GM12878 (cell line): ENCODE results near the gene COMMD1. TPM values are rescaled to one million over a fixed set of nuclear protein-coding genes. Genes with fewer than 3 reads are reported as not detected.

Source experiments
- ATAC-seq: fragments of 200-7000 bp; cut with Tn5 transposase; 3 replicates; pipeline ENCODE4 v1.9.1; 2020; ENCODE audit warnings: mild to moderate bottlenecking, moderate library complexity
- BruUV-seq: library from RNA; stranded (reverse); fragments of 400-500 nt; replicated peaks from 2 replicates; lab custom pipeline; 2021; lab: Mats Ljungman, UMichigan
- CTCF ChIA-PET: fragments of 300-600 bp; sonication (Branson Sonifier 250); formaldehyde crosslinking; extraction: SDS; loops from one replicate; lab custom pipeline; 2021; ENCODE audit warnings: inconsistent platforms; lab: Yijun Ruan, JAX
- POLR2A ChIA-PET: fragments of 350-600 bp; formaldehyde crosslinking; extraction: SDS; loops from one replicate; lab custom pipeline; 2021; ENCODE audit warnings: inconsistent platforms; lab: Charles Lee
- RAD21 ChIA-PET: fragments of 300-600 bp; sonication (Branson Sonifier 250); formaldehyde crosslinking; loops from one replicate; lab custom pipeline; 2023; ENCODE audit warnings: antibody characterized with exemption; ENCODE audit not compliant: unreplicated experiment; lab: Charles Lee
- SMC1A ChIA-PET: fragments of 300-600 bp; sonication (Branson Sonifier 250); formaldehyde crosslinking; loops from one replicate; lab custom pipeline; 2023; ENCODE audit not compliant: unreplicated experiment, uncharacterized antibody; lab: Charles Lee
- DNase-seq: peaks from one replicate; pipeline ENCODE4 v3.0.0-alpha.2; 2011; ENCODE audit warnings: low read depth, low spot score
- FAIRE-seq: peaks from 3 replicates; lab custom pipeline; 2011; peaks lifted over from hg19 to GRCh38; lab: Jason Lieb, UNC
- H2AFZ ChIP-seq: 2 replicates; pipeline ENCODE4 v1.6.0; 2011; ENCODE audit warnings: low read depth, low read length, control low read depth; ENCODE audit not compliant: control insufficient read depth
- H3K27ac ChIP-seq: 2 replicates; pipeline ENCODE4 v1.5.1; 2011; ENCODE audit warnings: control low read depth; ENCODE audit not compliant: control insufficient read depth, insufficient read depth
- H3K27me3 ChIP-seq, 2 experiments: replicated peaks in 1 of 2; 2 replicates each; pipeline versions ENCODE4 v1.6.0 to v1.6.1; 2011; ENCODE audit warnings: low read length in 1 of 2; ENCODE audit not compliant: control insufficient read depth in 2 of 2, insufficient read depth in 2 of 2
- H3K36me3 ChIP-seq, 2 experiments: 2 replicates each; pipeline ENCODE4 v1.5.1; 2011; ENCODE audit warnings: low read length in 1 of 2; ENCODE audit not compliant: control insufficient read depth in 2 of 2, insufficient read depth in 2 of 2
- H3K4me1 ChIP-seq: 2 replicates; pipeline ENCODE4 v1.6.1; 2011; ENCODE audit warnings: mild to moderate bottlenecking, low read length, moderate library complexity, mixed read lengths; ENCODE audit not compliant: control insufficient read depth, insufficient read depth
- H3K4me2 ChIP-seq: 2 replicates; pipeline ENCODE4 v1.6.0; 2011; ENCODE audit warnings: control low read depth; ENCODE audit not compliant: control insufficient read depth, insufficient read depth
- H3K4me3 ChIP-seq: fragments of 200-600 bp; sonication (generic); 2 replicates; pipeline ENCODE4 v1.5.1; 2016
- H3K79me2 ChIP-seq: 2 replicates; pipeline ENCODE4 v1.6.0; 2011; ENCODE audit warnings: low read length; ENCODE audit not compliant: control insufficient read depth, insufficient read depth
- H3K9ac ChIP-seq: 2 replicates; pipeline ENCODE4 v1.8.0; 2011; ENCODE audit warnings: low read length, control low read depth, mixed read lengths; ENCODE audit not compliant: control insufficient read depth, insufficient read depth
- H3K9me3 ChIP-seq: replicated peaks from 3 replicates; pipeline ENCODE4 v1.5.1; 2011; ENCODE audit warnings: mild to moderate bottlenecking, low read length; ENCODE audit not compliant: control insufficient read depth, insufficient read depth
- H4K20me1 ChIP-seq: 2 replicates; pipeline ENCODE4 v1.6.0; 2011; ENCODE audit not compliant: control insufficient read depth, insufficient read depth
- BHLHE40 ChIP-seq, 2 experiments: fragments of 450-650 bp in 1 of 2; IDR thresholded peaks; 2 replicates each; pipeline ENCODE4 v1.6.1; 2011 to 2017; ENCODE audit warnings: low read depth in 2 of 2, borderline replicate concordance in 1 of 2, improper control_type of control experiment in 1 of 2, low read length in 1 of 2, mild to moderate bottlenecking in 1 of 2
- CBX3 ChIP-seq: fragments of 200-600 bp; sonication (generic); IDR thresholded peaks from 2 replicates; pipeline ENCODE4 v1.6.1; 2016; ENCODE audit warnings: low read depth, borderline replicate concordance
- EGR1 ChIP-seq, 2 experiments: IDR thresholded peaks; 1 replicate in 1 of 2; 2 replicates in 1 of 2; pipeline ENCODE4 v1.6.1; 2011 to 2012; ENCODE audit warnings: low read depth in 2 of 2, low read length in 2 of 2, borderline replicate concordance in 1 of 2, mild to moderate bottlenecking in 1 of 2, moderate library complexity in 1 of 2
- ETV6 ChIP-seq, 2 experiments: fragments of 450-650 bp in 1 of 2; IDR thresholded peaks in 1 of 2; conservative IDR thresholded peaks in 1 of 2; 2 replicates each; pipeline ENCODE4 v1.6.1; 2014; ENCODE audit warnings: antibody characterized with exemption in 1 of 2, borderline replicate concordance in 1 of 2, low read depth in 1 of 2, mild to moderate bottlenecking in 1 of 2, moderate library complexity in 1 of 2
- GABPA ChIP-seq: IDR thresholded peaks from 2 replicates; pipeline ENCODE4 v1.6.1; 2014; ENCODE audit warnings: antibody characterized with exemption, low read depth, mild to moderate bottlenecking, inconsistent platforms
- HCFC1 ChIP-seq: fragments of 150-350 bp; IDR thresholded peaks from 2 replicates; pipeline ENCODE4 v1.6.1; 2014; ENCODE audit warnings: low read length
- IKZF1 ChIP-seq: fragments of 450-650 bp; conservative IDR thresholded peaks from 2 replicates; pipeline ENCODE4 v1.6.1; 2017; ENCODE audit warnings: antibody characterized with exemption, mild to moderate bottlenecking
- IRF4 ChIP-seq: IDR thresholded peaks from 2 replicates; pipeline ENCODE4 v1.6.1; 2011; ENCODE audit warnings: low read depth, low read length
- JUNB ChIP-seq: IDR thresholded peaks from 2 replicates; pipeline ENCODE4 v1.6.1; 2016; ENCODE audit warnings: antibody characterized with exemption, mild to moderate bottlenecking
- MEF2A ChIP-seq: IDR thresholded peaks from 2 replicates; pipeline ENCODE4 v1.6.1; 2011; ENCODE audit warnings: low read depth, mild to moderate bottlenecking, low read length, moderate library complexity; ENCODE audit not compliant: insufficient read depth
- NFIC ChIP-seq: IDR thresholded peaks from 2 replicates; pipeline ENCODE4 v1.6.1; 2012; ENCODE audit warnings: low read depth, mild to moderate bottlenecking, inconsistent platforms, low read length, moderate library complexity
- PAX5 ChIP-seq: IDR thresholded peaks from 2 replicates; pipeline ENCODE4 v1.6.1; 2011; ENCODE audit warnings: low read depth, low read length, borderline replicate concordance
- POLR2AphosphoS2 ChIP-seq: IDR thresholded peaks from 2 replicates; pipeline ENCODE4 v1.6.1; 2011; ENCODE audit warnings: low read depth, mild to moderate bottlenecking, low read length, improper control_type of control experiment, moderate library complexity
- RAD51 ChIP-seq: fragments of 450-650 bp; IDR thresholded peaks from 2 replicates; pipeline ENCODE4 v1.6.1; 2016; ENCODE audit warnings: moderate library complexity, mild to moderate bottlenecking, inconsistent platforms
- RUNX3 ChIP-seq: IDR thresholded peaks from 2 replicates; pipeline ENCODE4 v1.6.1; 2012; ENCODE audit warnings: low read length, inconsistent platforms
- SIX5 ChIP-seq: IDR thresholded peaks from 2 replicates; pipeline ENCODE4 v1.6.1; 2011; ENCODE audit warnings: mild to moderate bottlenecking, low read depth, low read length, moderate library complexity; ENCODE audit not compliant: severe bottlenecking
- SMC3 ChIP-seq: IDR thresholded peaks from 2 replicates; pipeline ENCODE4 v1.6.1; 2011; ENCODE audit warnings: low read length, improper control_type of control experiment, borderline replicate concordance
- SREBF2 ChIP-seq: IDR thresholded peaks from 2 replicates; pipeline ENCODE4 v1.6.1; 2012; ENCODE audit warnings: mild to moderate bottlenecking, low read length
- TAF1 ChIP-seq: IDR thresholded peaks from 2 replicates; pipeline ENCODE4 v1.6.1; 2011; ENCODE audit warnings: mild to moderate bottlenecking, low read depth, low read length, borderline replicate concordance
- TCF12 ChIP-seq: IDR thresholded peaks from 2 replicates; pipeline ENCODE4 v1.6.1; 2011; ENCODE audit warnings: low read depth, mild to moderate bottlenecking, low read length
- TCF3 ChIP-seq: IDR thresholded peaks from 2 replicates; pipeline ENCODE4 v1.6.1; 2012; ENCODE audit warnings: low read depth, mild to moderate bottlenecking, low read length, borderline replicate concordance; ENCODE audit not compliant: insufficient read depth
- ZNF384 ChIP-seq: IDR thresholded peaks from 2 replicates; pipeline ENCODE4 v1.6.1; 2012; ENCODE audit warnings: low read depth, mild to moderate bottlenecking, low read length, improper control_type of control experiment, borderline replicate concordance
- ZZZ3 ChIP-seq: IDR thresholded peaks from 2 replicates; pipeline ENCODE4 v1.6.1; 2011; ENCODE audit warnings: low read depth; ENCODE audit not compliant: control insufficient read depth, insufficient read length
- WGBS: methylation state at CpG from one replicate; pipeline ENCODE4 v1.1.6; 2016; ENCODE audit warnings: low lambda C conversion rate; ENCODE audit not compliant: insufficient replicate concordance, insufficient coverage; ENCODE audit errors: missing lambda C conversion rate; 5-methylcytosine and 5-hydroxymethylcytosine counted together
- in situ Hi-C: fragments of 300-500 bp; cut with MboI; formaldehyde crosslinking; loops from 9 replicates; pipeline ENCODE4 v1.14.3; 2018; ENCODE audit warnings: mixed read lengths
- intact Hi-C: fragments of 100-400 bp; cut with micrococcal nuclease; formaldehyde crosslinking; loops from one replicate; pipeline ENCODE4 v1.14.2; 2022; ENCODE audit not compliant: unreplicated experiment
- polyA plus RNA-seq, 11 experiments: library from polyadenylated mRNA; depleted of rRNA in 4 of 11; unstranded in 6 of 11; stranded (reverse) in 5 of 11; fragments of >200 nt; fragmentation: Nextera tagmentation in 4 of 11; fragmentation: Illumina TruSeq in 1 of 11; extraction: Ambion mirVana in 4 of 11; extraction: Trizol in 1 of 11; gene quantifications; 1 replicate in 1 of 11; 2 replicates in 10 of 11; pipeline versions ENCODE4 v1.2.1 to v1.2.3, GENCODE V29; 2011 to 2016; ENCODE audit warnings: inconsistent platforms in 2 of 11, missing spikeins in 2 of 11, low read depth in 1 of 11
- total RNA-seq, 4 experiments: library from RNA; depleted of rRNA in 3 of 4; stranded (reverse); fragments of >200 nt in 3 of 4; fragmentation: Illumina TruSeq in 1 of 4; extraction: Trizol in 1 of 4; gene quantifications; 2 replicates each; pipeline versions ENCODE4 v1.2.1 to v1.2.3, GENCODE V29; 2013 to 2021
- TF ChIP-seq, protein P1 (sequence below): IDR thresholded peaks from 2 replicates; pipeline ENCODE4 v1.6.1; 2011; ENCODE audit warnings: borderline replicate concordance, low read depth, mild to moderate bottlenecking, moderate library complexity, mixed read lengths, low read length; ENCODE audit not compliant: insufficient read depth; ENCODE audit errors: extremely low read length

COMMD1 gene
- total and polyA plus RNA-seq, 10 of the 15 experiments (the other 5 are each of a cell fraction or from before 2014, with no cell fraction given) = 39.7 to 210 (median 53.7) TPM

DNA sequence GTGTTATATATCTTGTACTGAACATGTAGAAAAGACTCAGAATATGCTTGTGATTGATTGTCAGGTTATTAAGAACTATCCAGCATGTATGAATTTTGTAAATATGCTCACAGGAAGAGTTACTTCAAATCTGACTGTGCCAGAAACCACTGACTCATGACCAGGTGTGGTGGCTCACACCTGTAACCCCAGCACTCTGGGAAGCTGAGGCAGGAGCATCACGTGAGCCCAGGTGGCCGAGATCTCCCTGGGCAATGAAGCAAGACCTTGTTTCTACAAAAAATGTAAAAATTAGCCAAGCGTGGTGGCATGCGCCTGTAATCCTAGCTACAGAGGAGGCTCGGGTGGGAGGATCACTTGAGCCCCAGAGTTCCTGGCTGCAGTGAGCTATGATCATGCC, 126.6 kb downstream of the COMMD1 start:
- TF ChIP-seq IRF4 (0 out of 2 replicates have a peak, but pooled peaks have one; percentile 16), RAD51 (peak; percentile 28; the same call in 1 of the 2 replicates), TCF3 (peak; percentile 64; the same call in 1 of the 2 replicates), TAF1 (no peak), POLR2AphosphoS2 (no peak), HCFC1 (no peak), PAX5 (peak; percentile 90), CBX3 (no peak), IKZF1 (no peak), MEF2A (0 out of 2 replicates have a peak, but pooled peaks have one; percentile 13), SREBF2 (no peak), GABPA (no peak), ZZZ3 (no peak), RUNX3 (peak; percentile 75), TCF12 (peak; percentile 80), EGR1 (IDR thresholded peaks at IDR 0.05; ENCODE audit: borderline replicate concordance in 1 of 2, low read depth in 2 of 2, low read length in 2 of 2) (no peak), SIX5 (no peak), BHLHE40 (IDR thresholded peaks at IDR 0.05; ENCODE audit: borderline replicate concordance in 1 of 2, low read depth in 2 of 2, low read length in 1 of 2) (peak; percentile 48 to 75; a peak in 3 of 4 replicates), SMC3 (no peak), ZNF384 (no peak), NFIC (0 out of 2 replicates have a peak, but pooled peaks have one; percentile 43), JUNB (peak; percentile 46; the same call in 1 of the 2 replicates), ETV6 (conservative IDR thresholded peaks at IDR 0.05 in 1 of 2, IDR thresholded peaks at IDR 0.05 in 1 of 2; ENCODE audit: borderline replicate concordance in 1 of 2, low read depth in 1 of 2) (no peak)
- TF ChIP-seq, protein P1, sequence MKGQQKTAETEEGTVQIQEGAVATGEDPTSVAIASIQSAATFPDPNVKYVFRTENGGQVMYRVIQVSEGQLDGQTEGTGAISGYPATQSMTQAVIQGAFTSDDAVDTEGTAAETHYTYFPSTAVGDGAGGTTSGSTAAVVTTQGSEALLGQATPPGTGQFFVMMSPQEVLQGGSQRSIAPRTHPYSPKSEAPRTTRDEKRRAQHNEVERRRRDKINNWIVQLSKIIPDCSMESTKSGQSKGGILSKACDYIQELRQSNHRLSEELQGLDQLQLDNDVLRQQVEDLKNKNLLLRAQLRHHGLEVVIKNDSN = peak; percentile 51
- H3K4me2 ChIP-seq = no peak overlapping the region
- no peaks in the 10 kb centered on the region for H4K20me1 ChIP-seq
- WGBS = 34% methylated on average over 5 of the region's 5 CpGs
- FAIRE-seq (no peak), DNase-seq (no peak), ATAC-seq (peak; percentile 62)
- no peak overlapping the region for H3K9ac ChIP-seq
- no peaks in the 10 kb centered on the region for H3K36me3 ChIP-seq
- RAD21 ChIA-PET = interaction anchor here (0.7 to 1.4 kb wide), 3 partner anchors 9 to 33 kb away, joined by 3 to 4 read pairs (median 4); no protein-coding TSS in a partner anchor
- POLR2A ChIA-PET = interaction anchor here (1.3 to 1.6 kb wide), 2 partner anchors 8 to 20 kb away, joined by 3 to 5 read pairs; no protein-coding TSS in a partner anchor
- in situ Hi-C loops (no loop called here), intact Hi-C loops (no loop called here)
- no peaks in the 10 kb centered on the region for H3K27me3 ChIP-seq
- H3K4me3 ChIP-seq = no peak overlapping the region
- no peak overlapping the region for H2AFZ ChIP-seq
- H3K79me2 ChIP-seq = no peaks in the 10 kb centered on the region; the same call in 1 of the 2 replicates
- H3K27ac ChIP-seq = no peak overlapping the region
- no TSS peak for BruUV-seq
- CTCF ChIA-PET = interaction anchor here (0.9 to 1.4 kb wide), 6 partner anchors 9 to 67 kb away, joined by 3 read pairs; no protein-coding TSS in a partner anchor
- peaks cover 3% of the 10 kb centered on the region; the same call in 2 of the 3 replicates for H3K9me3 ChIP-seq
- peaks cover 14% of the 10 kb centered on the region for H3K4me1 ChIP-seq
- SMC1A ChIA-PET = interaction anchor here (0.6 to 2.9 kb wide), 11 partner anchors 11 to 202 kb away, joined by 3 to 17 read pairs (median 5); no protein-coding TSS in a partner anchor
